ENCODE results near the gene SEPTIN7.

SEPTIN7 gene

GRCh38 chr7:35787925-35788324 is 12.9 kb upstream of the SEPTIN7 start:
- no peaks in the 10 kb centered on the region for H3K27me3 ChIP-seq (ENCODE audit: low read depth, low read length)
- H3K9me3 ChIP-seq (ENCODE audit: insufficient read depth, low read length) = no peaks in the 10 kb centered on the region
- no peak overlapping the region for H3K27ac ChIP-seq (ENCODE audit: low read length)
- no peaks in the 10 kb centered on the region for H4K20me1 ChIP-seq (ENCODE audit: insufficient read depth, low read length)
- H3K4me3 ChIP-seq (ENCODE audit: low read length) = no peak overlapping the region
- no peaks in the 10 kb centered on the region for H3K36me3 ChIP-seq (replicated peaks; ENCODE audit: low read depth, low read length)
- TF ChIP-seq EZH2phosphoT487 (IDR thresholded peaks at IDR 0.05; ENCODE audit: low read depth) = no peak
- no peaks in the 10 kb centered on the region for H3K4me1 ChIP-seq (ENCODE audit: low read length)
- H3K4me2 ChIP-seq (ENCODE audit: low read length) = no peak overlapping the region
- no peaks in the 10 kb centered on the region for H3K79me2 ChIP-seq (ENCODE audit: low read length)
- no peak overlapping the region for H3K9ac ChIP-seq (ENCODE audit: low read length)
- H2AFZ ChIP-seq (ENCODE audit: low read depth, low read length) = no peak overlapping the region

GRCh38 chr7:35792472-35792871 is 8.4 kb upstream of the SEPTIN7 start:
- no peak overlapping the region for H3K9ac ChIP-seq (ENCODE audit: low read length)
- no peak overlapping the region for H3K27ac ChIP-seq (ENCODE audit: low read length)
- TF ChIP-seq CTCF (IDR thresholded peaks at IDR 0.05; ENCODE audit: low read depth, low read length) = no peak
- TF ChIP-seq EZH2phosphoT487 (IDR thresholded peaks at IDR 0.05; ENCODE audit: low read depth) = no peak
- no peaks in the 10 kb centered on the region for H3K27me3 ChIP-seq (ENCODE audit: low read depth, low read length)
- no peak overlapping the region for H3K4me3 ChIP-seq (ENCODE audit: low read length)
- H3K4me2 ChIP-seq (ENCODE audit: low read length) = no peak overlapping the region
- peaks cover 2% of the 10 kb centered on the region; the same call in 1 of the 2 replicates for H3K4me1 ChIP-seq (ENCODE audit: low read length)
- H3K9me3 ChIP-seq (ENCODE audit: insufficient read depth, low read length) = no peaks in the 10 kb centered on the region; the same call in 1 of the 2 replicates
- H4K20me1 ChIP-seq (ENCODE audit: insufficient read depth, low read length) = no peaks in the 10 kb centered on the region
- H3K36me3 ChIP-seq (replicated peaks; ENCODE audit: low read depth, low read length) = no peaks in the 10 kb centered on the region
- no peaks in the 10 kb centered on the region for H3K79me2 ChIP-seq (ENCODE audit: low read length)
- no peak overlapping the region for H2AFZ ChIP-seq (ENCODE audit: low read depth, low read length)

GRCh38 chr7:35792873-35793489 is 7.9 kb upstream of the SEPTIN7 start:
- TF ChIP-seq EZH2phosphoT487 (IDR thresholded peaks at IDR 0.05; ENCODE audit: low read depth) (no peak), CTCF (IDR thresholded peaks at IDR 0.05; ENCODE audit: low read depth, low read length) (no peak)
- Histone ChIP-seq H3K9ac (ENCODE audit: low read length) (no peak overlapping the region), H3K27ac (ENCODE audit: low read length) (no peak overlapping the region), H3K9me3 (ENCODE audit: insufficient read depth, low read length) (no peaks in the 10 kb centered on the region; the same call in 1 of the 2 replicates), H4K20me1 (ENCODE audit: insufficient read depth, low read length) (no peaks in the 10 kb centered on the region), H3K27me3 (ENCODE audit: low read depth, low read length) (no peaks in the 10 kb centered on the region), H2AFZ (ENCODE audit: low read depth, low read length) (no peak overlapping the region), H3K4me2 (ENCODE audit: low read length) (no peak overlapping the region), H3K36me3 (replicated peaks; ENCODE audit: low read depth, low read length) (no peaks in the 10 kb centered on the region), H3K4me1 (ENCODE audit: low read length) (peaks cover 7% of the 10 kb centered on the region), H3K79me2 (ENCODE audit: low read length) (no peaks in the 10 kb centered on the region), H3K4me3 (ENCODE audit: low read length) (no peak overlapping the region)

- Histone ChIP-seq H2AFZ (ENCODE audit: low read depth, low read length) (no peak overlapping the region), H3K79me2 (ENCODE audit: low read length) (peaks cover 15% of the 10 kb centered on the region), H3K4me1 (ENCODE audit: low read length) (peaks cover 17% of the 10 kb centered on the region), H3K9ac (ENCODE audit: low read length) (no peak overlapping the region), H3K9me3 (ENCODE audit: insufficient read depth, low read length) (no peaks in the 10 kb centered on the region; the same call in 1 of the 2 replicates), H3K4me2 (ENCODE audit: low read length) (no peak overlapping the region), H3K4me3 (ENCODE audit: low read length) (no peak overlapping the region), H3K27ac (ENCODE audit: low read length) (no peak overlapping the region), H3K36me3 (replicated peaks; ENCODE audit: low read depth, low read length) (no peaks in the 10 kb centered on the region), H4K20me1 (ENCODE audit: insufficient read depth, low read length) (peaks cover 3% of the 10 kb centered on the region), H3K27me3 (ENCODE audit: low read depth, low read length) (no peaks in the 10 kb centered on the region)
- TF ChIP-seq CTCF (IDR thresholded peaks at IDR 0.05; ENCODE audit: low read depth, low read length) (no peak), EZH2phosphoT487 (IDR thresholded peaks at IDR 0.05; ENCODE audit: low read depth) (no peak)
Measured at GRCh38 chr7:35797311-35797710, 3.5 kb upstream of the SEPTIN7 start.

All from OCI-LY3 (cell line).